Astrocyte (in vitro differentiated cells and primary cell): ENCODE measurements around the gene SPRED3. TPM values are rescaled to one million over a fixed set of nuclear protein-coding genes. Genes with fewer than 3 reads are reported as not detected.

ENCODE experiments used
- DNase-seq: peaks from one replicate; pipeline ENCODE4 v3.0.0-alpha.2; 2010; ENCODE audit warnings: low read depth
- FAIRE-seq: peaks from 2 replicates; lab custom pipeline; 2011; peaks lifted over from hg19 to GRCh38; lab: Jason Lieb, UNC
- H2AFZ ChIP-seq: 2 replicates; pipeline ENCODE4 v1.6.0; 2012; ENCODE audit warnings: low read depth, low read length, inconsistent platforms
- H3K27ac ChIP-seq: 2 replicates; pipeline ENCODE4 v1.5.1; 2011; ENCODE audit warnings: low read depth, low read length, inconsistent platforms
- H3K27me3 ChIP-seq: 2 replicates; pipeline ENCODE4 v1.6.0; 2011; ENCODE audit warnings: low read length, inconsistent platforms; ENCODE audit not compliant: insufficient read depth
- H3K36me3 ChIP-seq: 2 replicates; pipeline ENCODE4 v1.5.1; 2011; ENCODE audit warnings: low read length, inconsistent platforms; ENCODE audit not compliant: insufficient read depth
- H3K4me1 ChIP-seq: 2 replicates; pipeline ENCODE4 v1.5.1; 2011; ENCODE audit warnings: low read length, inconsistent platforms; ENCODE audit not compliant: insufficient read depth
- H3K4me2 ChIP-seq: 2 replicates; pipeline ENCODE4 v1.6.0; 2012; ENCODE audit warnings: low read length, inconsistent platforms
- H3K4me3 ChIP-seq: 2 replicates; pipeline ENCODE4 v1.5.1; 2011; ENCODE audit warnings: low read depth, mild to moderate bottlenecking, low read length, inconsistent platforms; ENCODE audit not compliant: insufficient read depth
- H3K79me2 ChIP-seq: 2 replicates; pipeline ENCODE4 v1.6.0; 2012; ENCODE audit warnings: mild to moderate bottlenecking, low read length, inconsistent platforms; ENCODE audit not compliant: insufficient read depth
- H3K9ac ChIP-seq: 2 replicates; pipeline ENCODE4 v1.6.0; 2012; ENCODE audit warnings: mild to moderate bottlenecking, low read length, inconsistent platforms
- H3K9me3 ChIP-seq: 2 replicates; pipeline ENCODE4 v1.5.1; 2012; ENCODE audit warnings: low read depth, mild to moderate bottlenecking, low read length, inconsistent platforms; ENCODE audit not compliant: insufficient read depth
- H4K20me1 ChIP-seq: 2 replicates; pipeline ENCODE4 v1.6.0; 2012; ENCODE audit warnings: low read length, inconsistent platforms; ENCODE audit not compliant: insufficient read depth
- H3K27ac Mint-ChIP-seq: one replicate; pipeline ENCODE4 v1.8.0; 2021; ENCODE audit warnings: mild to moderate bottlenecking, mixed read lengths; ENCODE audit not compliant: unreplicated experiment
- H3K27me3 Mint-ChIP-seq: one replicate; pipeline ENCODE4 v1.8.0; 2021; ENCODE audit warnings: low read depth, mixed read lengths; ENCODE audit not compliant: unreplicated experiment
- H3K36me3 Mint-ChIP-seq: one replicate; pipeline ENCODE4 v1.8.0; 2021; ENCODE audit warnings: low read depth, mixed read lengths; ENCODE audit not compliant: unreplicated experiment
- H3K4me1 Mint-ChIP-seq: one replicate; pipeline ENCODE4 v1.8.0; 2021; ENCODE audit warnings: low read depth, mixed read lengths; ENCODE audit not compliant: unreplicated experiment
- H3K4me3 Mint-ChIP-seq: one replicate; pipeline ENCODE4 v1.8.0; 2021; ENCODE audit warnings: mild to moderate bottlenecking, moderate library complexity, mixed read lengths; ENCODE audit not compliant: unreplicated experiment
- H3K9me3 Mint-ChIP-seq: one replicate; pipeline ENCODE4 v1.8.0; 2021; ENCODE audit warnings: mild to moderate bottlenecking, mixed read lengths; ENCODE audit not compliant: unreplicated experiment
- EZH2 ChIP-seq: IDR thresholded peaks from 2 replicates; pipeline ENCODE4 v1.6.1; 2012; ENCODE audit warnings: mild to moderate bottlenecking, low read length, inconsistent platforms; ENCODE audit not compliant: insufficient read depth
- total RNA-seq: library from RNA; stranded (reverse); gene quantifications from 2 replicates; pipeline ENCODE4 v1.2.1, GENCODE V29; 2021
- TF ChIP-seq, protein P1 (sequence below): IDR thresholded peaks from 2 replicates; pipeline ENCODE4 v1.5.1; 2011; ENCODE audit warnings: low read depth, mild to moderate bottlenecking, inconsistent platforms, low read length, moderate library complexity; ENCODE audit not compliant: insufficient read depth

SPRED3 gene
- total RNA-seq, 1 donor from 2014 or later: 19.0 TPM

DNA sequence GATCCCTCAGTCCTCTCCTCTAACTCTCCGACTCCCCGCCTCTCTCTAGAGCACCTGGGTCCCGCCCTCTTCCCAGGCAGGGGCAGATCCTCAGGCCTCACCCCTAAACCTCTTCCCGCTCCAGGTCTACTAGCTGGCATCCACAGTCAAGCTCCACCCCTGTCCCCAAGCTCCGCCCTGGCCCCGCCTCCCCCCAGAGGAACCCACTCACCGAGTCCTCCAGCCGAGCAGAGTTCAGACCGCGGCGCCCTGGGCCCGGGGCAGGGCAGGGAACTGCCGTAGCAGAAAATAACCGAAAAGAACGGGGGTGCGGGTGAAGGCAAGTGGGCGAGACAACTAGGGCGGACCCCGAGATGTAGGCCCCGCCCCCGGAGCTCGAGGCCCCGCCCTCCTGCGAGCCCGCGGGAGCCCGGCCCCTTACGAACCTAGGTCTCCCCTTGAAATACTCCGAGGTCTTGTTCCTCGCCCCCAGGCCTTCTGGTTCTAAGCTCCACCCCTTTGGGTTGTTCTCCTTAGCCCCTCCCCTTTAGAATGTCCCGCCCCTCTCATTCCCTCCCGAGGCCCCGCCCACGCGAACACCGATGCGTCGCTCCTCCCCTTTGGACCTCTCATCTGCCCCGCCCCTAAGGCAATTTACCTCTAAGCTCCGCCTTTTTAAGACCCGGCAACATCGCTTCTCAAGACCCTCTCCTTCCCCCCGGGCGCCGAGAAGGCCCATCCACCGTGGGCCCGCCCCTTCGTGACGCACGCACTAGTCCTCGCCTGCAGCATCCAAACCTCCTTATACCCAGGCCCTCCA is 748 bp upstream of the SPRED3 start, which contains the start of gene GGN:
GGN (minus strand) TSS at position 485 of the 799 bp plus-strand sequence. CDS start 773 bp downstream, outside the sequence.
- peaks cover 35% of the 10 kb centered on the region for H4K20me1 ChIP-seq
- Mint-ChIP-seq H3K9me3 (peaks cover 3% of the 10 kb centered on the region), H3K36me3 (peaks cover 12% of the 10 kb centered on the region), H3K4me1 (peaks cover 12% of the 10 kb centered on the region), H3K27ac (peak within 1 kb of the TSS; percentile 97), H3K27me3 (no peaks in the 10 kb centered on the region), H3K4me3 (peak within 1 kb of the TSS; percentile 95)
- FAIRE-seq (no peak), DNase-seq (peak; percentile 86)
- peak within 1 kb of the TSS; percentile 89 for H3K4me3 ChIP-seq
- H3K79me2 ChIP-seq: peaks cover 24% of the 10 kb centered on the region
- H3K27ac ChIP-seq: peak within 1 kb of the TSS; percentile 84
- peaks cover 25% of the 10 kb centered on the region for H3K4me1 ChIP-seq
- no peaks in the 10 kb centered on the region for H3K9me3 ChIP-seq
- peak within 1 kb of the TSS; percentile 97 for H3K4me2 ChIP-seq
- H2AFZ ChIP-seq: peak within 1 kb of the TSS; percentile 51
- TF ChIP-seq, protein P1, sequence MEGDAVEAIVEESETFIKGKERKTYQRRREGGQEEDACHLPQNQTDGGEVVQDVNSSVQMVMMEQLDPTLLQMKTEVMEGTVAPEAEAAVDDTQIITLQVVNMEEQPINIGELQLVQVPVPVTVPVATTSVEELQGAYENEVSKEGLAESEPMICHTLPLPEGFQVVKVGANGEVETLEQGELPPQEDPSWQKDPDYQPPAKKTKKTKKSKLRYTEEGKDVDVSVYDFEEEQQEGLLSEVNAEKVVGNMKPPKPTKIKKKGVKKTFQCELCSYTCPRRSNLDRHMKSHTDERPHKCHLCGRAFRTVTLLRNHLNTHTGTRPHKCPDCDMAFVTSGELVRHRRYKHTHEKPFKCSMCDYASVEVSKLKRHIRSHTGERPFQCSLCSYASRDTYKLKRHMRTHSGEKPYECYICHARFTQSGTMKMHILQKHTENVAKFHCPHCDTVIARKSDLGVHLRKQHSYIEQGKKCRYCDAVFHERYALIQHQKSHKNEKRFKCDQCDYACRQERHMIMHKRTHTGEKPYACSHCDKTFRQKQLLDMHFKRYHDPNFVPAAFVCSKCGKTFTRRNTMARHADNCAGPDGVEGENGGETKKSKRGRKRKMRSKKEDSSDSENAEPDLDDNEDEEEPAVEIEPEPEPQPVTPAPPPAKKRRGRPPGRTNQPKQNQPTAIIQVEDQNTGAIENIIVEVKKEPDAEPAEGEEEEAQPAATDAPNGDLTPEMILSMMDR: no peak
- no peak for TF ChIP-seq EZH2
- H3K36me3 ChIP-seq: peaks cover 4% of the 10 kb centered on the region
- H3K27me3 ChIP-seq: no peaks in the 10 kb centered on the region
- H3K9ac ChIP-seq: peak within 1 kb of the TSS; percentile 90

DNA sequence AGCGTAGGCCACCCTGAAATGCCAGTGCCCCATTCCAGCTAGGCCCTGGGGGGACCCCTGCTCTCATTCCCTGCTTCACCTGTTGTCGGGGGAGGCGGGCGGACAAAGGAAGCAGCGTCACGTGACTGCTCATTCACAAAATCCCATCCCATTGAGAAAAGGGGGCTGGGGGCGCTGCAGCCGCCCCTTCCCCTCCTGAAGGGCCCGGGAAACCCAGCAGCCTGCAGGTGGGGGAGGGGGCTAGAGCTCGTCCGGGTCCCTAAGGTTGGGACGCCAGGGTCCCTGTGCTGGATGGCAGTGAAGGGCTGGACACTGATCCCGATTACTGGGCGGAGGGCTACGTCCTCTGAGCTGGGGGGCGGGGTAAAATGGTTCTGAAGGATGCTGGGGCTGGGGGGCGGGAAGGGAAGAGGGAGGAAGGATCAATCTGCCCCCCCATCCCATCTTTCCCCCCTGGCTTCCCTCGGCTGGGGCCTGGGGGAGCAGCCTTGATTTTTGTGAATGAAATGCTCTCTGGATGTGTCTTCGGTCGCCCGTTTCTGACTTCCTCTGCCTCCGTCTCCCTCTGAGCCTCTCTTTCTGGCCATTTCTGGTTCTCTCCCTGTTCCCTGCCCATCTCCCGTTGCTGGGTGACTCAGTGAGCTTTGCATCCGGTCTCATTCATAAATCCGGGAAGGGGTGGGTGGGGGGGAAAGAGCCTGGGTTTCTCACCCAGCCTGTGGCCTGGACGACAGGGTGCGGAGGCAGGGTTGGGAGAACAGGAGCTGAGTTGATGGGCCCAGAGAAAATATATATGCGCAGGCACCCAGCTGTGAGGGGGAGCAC is 816 bp downstream of the SPRED3 start:
- Histone ChIP-seq H3K4me3 (peak overlapping the region; percentile 89), H4K20me1 (peaks cover 32% of the 10 kb centered on the region), H3K4me1 (peaks cover 29% of the 10 kb centered on the region), H3K36me3 (peaks cover 14% of the 10 kb centered on the region), H3K27ac (peak overlapping the region; percentile 84), H2AFZ (peak overlapping the region; percentile 51), H3K9ac (peak overlapping the region; percentile 90), H3K79me2 (peaks cover 24% of the 10 kb centered on the region), H3K9me3 (no peaks in the 10 kb centered on the region), H3K4me2 (peak overlapping the region; percentile 97), H3K27me3 (no peaks in the 10 kb centered on the region)
- peak overlapping the region; percentile 92 for H3K4me3 Mint-ChIP-seq
- peak; percentile 74 for DNase-seq
- H3K27me3 Mint-ChIP-seq: peaks cover 2% of the 10 kb centered on the region
- peaks cover 3% of the 10 kb centered on the region for H3K9me3 Mint-ChIP-seq
- peaks cover 18% of the 10 kb centered on the region for H3K36me3 Mint-ChIP-seq
- no peak for TF ChIP-seq EZH2
- TF ChIP-seq, protein P1: no peak
- peak overlapping the region; percentile 83 for H3K27ac Mint-ChIP-seq
- no peak for FAIRE-seq
- peaks cover 15% of the 10 kb centered on the region for H3K4me1 Mint-ChIP-seq
